Endothelial cell of umbilical vein (primary cell): ENCODE results near the gene TRPM5. TPM values are rescaled to one million over a fixed set of nuclear protein-coding genes. Genes with fewer than 3 reads are reported as not detected.

ENCODE experiments used
- BruUV-seq: library from RNA; stranded (reverse); fragments of 400-500 nt; replicated peaks from 2 replicates; lab custom pipeline; 2021; lab: Mats Ljungman, UMichigan
- CTCF ChIA-PET: fragments of 300-600, 350-600 bp; sonication (Branson Sonifier 250); formaldehyde crosslinking; loops from one replicate; lab custom pipeline; 2021; ENCODE audit warnings: antibody characterized with exemption, inconsistent platforms; lab: Charles Lee
- POLR2A ChIA-PET: fragments of 300-600, 350-600 bp; sonication (Branson Sonifier 250); formaldehyde crosslinking; loops from one replicate; lab custom pipeline; 2021; ENCODE audit warnings: antibody characterized with exemption, inconsistent platforms; lab: Charles Lee
- DNase-seq: peaks from one replicate; pipeline ENCODE4 v3.0.0-alpha.2; 2011; ENCODE audit warnings: low read depth, low spot score
- FAIRE-seq: peaks from 2 replicates; lab custom pipeline; 2011; peaks lifted over from hg19 to GRCh38; lab: Jason Lieb, UNC
- H2AFZ ChIP-seq: 2 replicates; pipeline ENCODE4 v1.6.0; 2012; ENCODE audit warnings: low read depth, low read length, control low read depth, inconsistent platforms
- H3K27ac ChIP-seq: 2 replicates; pipeline ENCODE4 v1.5.1; 2011; ENCODE audit warnings: low read depth, mild to moderate bottlenecking, control low read depth, low read length, moderate library complexity; ENCODE audit not compliant: insufficient read depth
- H3K27me3 ChIP-seq, 2 experiments: 2 replicates each; pipeline versions ENCODE4 v1.6.0 to v1.6.1; 2011; ENCODE audit warnings: low read length in 2 of 2, mixed read lengths in 1 of 2; ENCODE audit not compliant: control insufficient read depth in 2 of 2, insufficient read depth in 2 of 2
- H3K36me3 ChIP-seq, 2 experiments: 2 replicates in 1 of 2; 3 replicates in 1 of 2; pipeline ENCODE4 v1.5.1; 2011; ENCODE audit warnings: low read length in 2 of 2, mild to moderate bottlenecking in 1 of 2, moderate library complexity in 1 of 2; ENCODE audit not compliant: control insufficient read depth in 2 of 2, insufficient read depth in 2 of 2; ENCODE audit errors: extremely low read depth in 1 of 2
- H3K4me1 ChIP-seq: 3 replicates; pipeline ENCODE4 v1.5.1; 2011; ENCODE audit warnings: mild to moderate bottlenecking, low read length; ENCODE audit not compliant: control insufficient read depth, insufficient read depth; ENCODE audit errors: extremely low read depth
- H3K4me2 ChIP-seq: 2 replicates; pipeline ENCODE4 v1.6.1; 2011; ENCODE audit warnings: low read length, control low read depth, mixed read lengths; ENCODE audit not compliant: insufficient read depth
- H3K4me3 ChIP-seq, 3 experiments: fragments of 200-600 bp in 1 of 3; sonication (generic), shearing (Covaris generic) in 1 of 3; replicated peaks in 1 of 3; 2 replicates each; pipeline ENCODE4 v1.5.1; 2011 to 2016; ENCODE audit warnings: control low read depth in 3 of 3, low read length in 3 of 3, mild to moderate bottlenecking in 2 of 3, inconsistent platforms in 1 of 3, low read depth in 1 of 3, moderate library complexity in 1 of 3; ENCODE audit not compliant: insufficient read depth in 1 of 3
- H3K79me2 ChIP-seq: 2 replicates; pipeline ENCODE4 v1.6.0; 2012; ENCODE audit warnings: low read length, inconsistent platforms; ENCODE audit not compliant: control insufficient read depth, insufficient read depth
- H3K9ac ChIP-seq: replicated peaks from 2 replicates; pipeline ENCODE3; 2011; ENCODE audit warnings: low read length, control low read depth; ENCODE audit not compliant: insufficient read depth; ENCODE audit errors: extremely low read depth
- H3K9me1 ChIP-seq: replicated peaks from 3 replicates; pipeline ENCODE4 v1.6.0; 2011; ENCODE audit warnings: mild to moderate bottlenecking, low read length; ENCODE audit not compliant: control insufficient read depth, insufficient read depth; ENCODE audit errors: extremely low read depth
- H3K9me3 ChIP-seq: replicated peaks from 2 replicates; pipeline ENCODE4 v1.5.1; 2012; ENCODE audit warnings: low read length, inconsistent platforms; ENCODE audit not compliant: control insufficient read depth, insufficient read depth
- H4K20me1 ChIP-seq: replicated peaks from 2 replicates; pipeline ENCODE3; 2011; ENCODE audit warnings: mild to moderate bottlenecking, low read length; ENCODE audit not compliant: control insufficient read depth, insufficient read depth; ENCODE audit errors: extremely low read depth
- CTCF ChIP-seq, 2 donors: IDR thresholded peaks; 1 replicate in 1 of 2; 2 replicates in 1 of 2; pipeline ENCODE4 v1.5.1; 2011; ENCODE audit warnings: low read length in 2 of 2, mild to moderate bottlenecking in 2 of 2, moderate library complexity in 2 of 2, control low read depth in 1 of 2, inconsistent platforms in 1 of 2, low read depth in 1 of 2; ENCODE audit not compliant: insufficient read depth in 1 of 2; ENCODE audit errors: extremely low read depth in 1 of 2
- EZH2 ChIP-seq: IDR thresholded peaks from 2 replicates; pipeline ENCODE4 v1.6.1; 2012; ENCODE audit warnings: borderline replicate concordance, low read depth, mild to moderate bottlenecking, moderate library complexity, low read length, inconsistent platforms; ENCODE audit not compliant: severe bottlenecking
- FOS ChIP-seq: IDR thresholded peaks from 2 replicates; pipeline ENCODE4 v1.6.1; 2011; ENCODE audit warnings: mild to moderate bottlenecking, low read length, moderate library complexity, borderline replicate concordance; ENCODE audit not compliant: insufficient read depth
- GATA2 ChIP-seq: IDR thresholded peaks from 2 replicates; pipeline ENCODE4 v1.7.0; 2011; ENCODE audit warnings: low read depth, mild to moderate bottlenecking, moderate library complexity, mixed read lengths, low read length; ENCODE audit not compliant: insufficient read length, insufficient read depth
- JUN ChIP-seq: IDR thresholded peaks from 2 replicates; pipeline ENCODE4 v1.6.1; 2011; ENCODE audit warnings: borderline replicate concordance, low read depth; ENCODE audit not compliant: insufficient read length, insufficient read depth
- MAX ChIP-seq: IDR thresholded peaks from 2 replicates; pipeline ENCODE4 v1.6.1; 2011; ENCODE audit not compliant: insufficient read depth, insufficient read length
- MYC ChIP-seq: IDR thresholded peaks from one replicate; pipeline ENCODE4 v1.6.1; 2011; ENCODE audit warnings: mild to moderate bottlenecking, low read depth, low read length
- POLR2A ChIP-seq: IDR thresholded peaks from 2 replicates; pipeline ENCODE4 v1.6.1; 2012; ENCODE audit warnings: low read depth, mild to moderate bottlenecking, control low read depth, low read length
- POLR2AphosphoS5 ChIP-seq: IDR thresholded peaks from 2 replicates; pipeline ENCODE4 v1.6.1; 2012; ENCODE audit warnings: low read depth, mild to moderate bottlenecking, control low read depth, low read length, moderate library complexity; ENCODE audit not compliant: insufficient read depth
- dilution Hi-C: fragments of 300-500 bp; cut with MboI; formaldehyde crosslinking; loops from one replicate; pipeline ENCODE4 v1.15.0; 2019; ENCODE audit warnings: low sequenced_read_pairs; ENCODE audit not compliant: extremely low pct_ligation_motif_present
- intact Hi-C: fragments of 100-400 bp; cut with micrococcal nuclease; formaldehyde crosslinking; loops from one replicate; pipeline ENCODE4 v1.10.0; 2022
- polyA plus RNA-seq, 4 experiments: library from polyadenylated mRNA; depleted of rRNA in 3 of 4; stranded (reverse) in 3 of 4; unstranded in 1 of 4; fragments of >200 nt; gene quantifications; 2 replicates each; pipeline versions ENCODE4 v1.2.1 to v1.2.3, GENCODE V29; 2011 to 2012; ENCODE audit warnings: missing spikeins in 1 of 4
- total RNA-seq: library from RNA; stranded (reverse); gene quantifications from 2 replicates; pipeline ENCODE4 v1.2.3, GENCODE V29; 2021

TRPM5 gene
- total and polyA plus RNA-seq, 2 donors (not counting 3 experiments of a cell fraction or from before 2014, with no cell fraction given) = not detected

DNA sequence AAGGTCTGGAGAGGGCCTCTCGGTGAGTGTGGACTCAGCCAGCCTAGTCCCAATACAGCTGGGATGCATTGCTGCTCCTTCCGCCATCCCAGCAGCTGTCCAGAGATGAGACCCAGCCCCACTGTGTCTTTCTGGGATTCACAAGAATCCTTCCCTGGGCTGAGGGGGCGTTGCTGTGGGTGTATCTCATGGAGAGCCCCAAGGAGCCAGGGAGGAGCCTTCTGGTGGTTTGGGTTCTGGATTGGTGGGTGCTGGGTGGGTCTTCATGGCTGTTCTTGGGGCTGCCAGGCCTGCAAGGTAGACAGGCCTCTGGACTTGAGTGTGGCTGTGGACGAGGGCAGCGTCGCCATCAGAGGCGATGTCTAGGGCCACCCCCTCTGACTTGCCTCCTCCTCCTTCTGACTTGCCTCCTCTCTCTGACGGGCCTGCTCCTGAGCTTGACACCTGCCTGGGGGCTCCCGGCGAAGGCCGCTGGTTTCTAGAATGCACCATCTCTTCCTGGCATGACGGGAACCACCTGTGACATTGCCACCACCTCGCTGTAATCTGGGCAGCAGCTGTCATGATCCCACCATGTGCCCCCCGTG lies 17.7 kb upstream of the TRPM5 start:
- POLR2A ChIA-PET = no interaction called here
- CTCF ChIA-PET = no interaction called here

GRCh38 chr11:2461253-2461955 lies 17.1 kb upstream of the TRPM5 start:
- BruUV-seq = no TSS peak
- Histone ChIP-seq H3K4me3 (no peak overlapping the region), H3K9me1 (no peaks in the 10 kb centered on the region), H3K4me2 (no peak overlapping the region), H2AFZ (no peak overlapping the region), H3K9ac (no peak overlapping the region), H3K36me3 (no peaks in the 10 kb centered on the region), H3K79me2 (no peaks in the 10 kb centered on the region), H4K20me1 (no peaks in the 10 kb centered on the region), H3K27me3 (no peaks in the 10 kb centered on the region), H3K4me1 (no peaks in the 10 kb centered on the region), H3K27ac (no peak overlapping the region), H3K9me3 (no peaks in the 10 kb centered on the region)
- no peak for DNase-seq
- ChIA-PET POLR2A (no interaction called here), CTCF (no interaction called here)
- intact Hi-C loops (no loop called here), dilution Hi-C loops (no loop called here)
- no peak for TF ChIP-seq MYC
- no peak for TF ChIP-seq JUN
- TF ChIP-seq CTCF (IDR thresholded peaks at IDR 0.05; ENCODE audit: extremely low read depth in 1 of 2, insufficient read depth in 1 of 2, low read depth in 1 of 2, low read length in 2 of 2) = no peak
- TF ChIP-seq POLR2A = no peak
- no peak for TF ChIP-seq POLR2AphosphoS5
- TF ChIP-seq EZH2 = no peak
- no peak for TF ChIP-seq MAX
- TF ChIP-seq FOS = no peak
- no peak for TF ChIP-seq GATA2
- no peak for FAIRE-seq

More for the DNA sequence above, 17.7 kb upstream of the TRPM5 start:
- no TSS peak for BruUV-seq
- H2AFZ ChIP-seq = no peak overlapping the region
- DNase-seq = no peak
- H4K20me1 ChIP-seq = no peaks in the 10 kb centered on the region
- no peak overlapping the region for H3K27ac ChIP-seq
- no peaks in the 10 kb centered on the region for H3K79me2 ChIP-seq
- no peaks in the 10 kb centered on the region for H3K9me1 ChIP-seq
- no peaks in the 10 kb centered on the region for H3K27me3 ChIP-seq
- intact Hi-C loops (no loop called here), dilution Hi-C loops (no loop called here)
- TF ChIP-seq POLR2AphosphoS5 = no peak
- no peaks in the 10 kb centered on the region for H3K9me3 ChIP-seq
- no peak overlapping the region for H3K9ac ChIP-seq
- no peaks in the 10 kb centered on the region for H3K36me3 ChIP-seq
- no peaks in the 10 kb centered on the region for H3K4me1 ChIP-seq
- no peak overlapping the region for H3K4me3 ChIP-seq
- FAIRE-seq = no peak
- H3K4me2 ChIP-seq = no peak overlapping the region
